ENCODE measurements around the gene XKRX.

- TF ChIP-seq CTCF (IDR thresholded peaks at IDR 0.05) (no peak), EZH2 (IDR thresholded peaks at IDR 0.05; ENCODE audit: borderline replicate concordance, insufficient read depth, low read depth, low read length, poor library complexity, severe bottlenecking) (no peak)
These were observed 3.2 kb upstream of the XKRX start for GRCh38 chrX:100931925-100932285.
